Right lobe of liver (tissue), 6 donors: ENCODE measurements around the gene UNC13B. TPM values are rescaled to one million over a fixed set of nuclear protein-coding genes. Genes with fewer than 3 reads are reported as not detected.

Source experiments
- ATAC-seq, 4 donors: fragments of 200-7000 bp; cut with Tn5 transposase; one replicate each; pipeline ENCODE4 v1.9.1; 2020; ENCODE audit warnings: mild to moderate bottlenecking in 4 of 4, moderate library complexity in 4 of 4
- DNase-seq, 3 donors: peaks; one replicate each; pipeline ENCODE4 v3.0.0-alpha.2; 2020
- H3K27ac ChIP-seq, 3 donors: fragments of 200-600 bp; one replicate each; pipeline ENCODE4 v1.8.0; 2022
- H3K27me3 ChIP-seq, 2 donors: fragments of 200-600 bp; one replicate each; pipeline ENCODE4 v1.8.0; 2022
- H3K36me3 ChIP-seq, 4 donors: fragments of 200-600 bp; sonication (generic) in 1 of 4; one replicate each; pipeline versions ENCODE4 v1.5.1 to v1.8.0; 2017 to 2022; ENCODE audit warnings: control low read depth in 1 of 4
- H3K4me1 ChIP-seq, 4 donors: fragments of 200-600 bp; sonication (generic) in 1 of 4; one replicate each; pipeline versions ENCODE4 v1.5.1 to v1.8.0; 2017 to 2022; ENCODE audit warnings: control low read depth in 1 of 4
- H3K4me3 ChIP-seq, 3 donors: fragments of 200-600 bp; one replicate each; pipeline ENCODE4 v1.8.0; 2022
- H3K9me3 ChIP-seq, 4 donors: fragments of 200-600 bp; sonication (generic) in 1 of 4; one replicate each; pipeline versions ENCODE4 v1.5.1 to v1.8.0; 2017 to 2022; ENCODE audit warnings: control low read depth in 1 of 4
- CTCF ChIP-seq, 4 donors: fragments of 200-600 bp in 3 of 4; fragments of 450-650 bp in 1 of 4; IDR thresholded peaks; one replicate each; pipeline versions ENCODE4 v1.5.1 to v1.8.0; 2016 to 2022; ENCODE audit warnings: antibody characterized with exemption in 4 of 4, mild to moderate bottlenecking in 2 of 4
- POLR2A ChIP-seq: fragments of 450-650 bp; IDR thresholded peaks from one replicate; pipeline ENCODE4 v1.6.1; 2017; ENCODE audit warnings: antibody characterized with exemption, mild to moderate bottlenecking
- WGBS: methylation state at CpG from one replicate; pipeline ENCODE4 v1.1.6; 2018; ENCODE audit warnings: low coverage, low lambda C conversion rate; ENCODE audit not compliant: insufficient coverage; ENCODE audit errors: missing lambda C conversion rate; 5-methylcytosine and 5-hydroxymethylcytosine counted together
- intact Hi-C, 2 donors: fragments of 100-400 bp; cut with DNase I; formaldehyde crosslinking; loops; one replicate each; pipeline versions ENCODE4 v1.11.2 to v1.14.1; 2022
- total RNA-seq, 6 experiments: library from RNA; depleted of rRNA in 2 of 6; stranded (reverse); fragments of >200 nt in 2 of 6; fragmentation: NEBNext Ultra II Directional in 3 of 6; extraction: Animal tissue kit (Norgen Biotek cat#: 25700) in 3 of 6; gene quantifications; one replicate each; pipeline versions ENCODE4 v1.1.0 to v1.2.4, GENCODE V29; 2016 to 2023
- donor health status: DM: no; HTN: yes; CAD: no.
- donor health status: DM: no; HTN: no; CAD: no.
- donor health status: DM: no; HTN: no; CAD: no.
- donor health status: DM: no; HTN: yes; CAD: no.
- donor health status: DM: no; HTN: yes; CAD: no.

Gene UNC13B
- total RNA-seq, 6 experiments from 2014 or later, result 14.5 to 23.0 (median 20.7) TPM

GRCh38 chr9:35267710-35268109 lies 105.9 kb downstream of the UNC13B start:
- ATAC-seq (no peak), DNase-seq (no peak)
- Histone ChIP-seq H3K4me1 (no peaks in the 10 kb centered on the region), H3K27me3 (no peaks in the 10 kb centered on the region), H3K9me3 (no peaks in the 10 kb centered on the region), H3K27ac (no peak overlapping the region), H3K4me3 (no peak overlapping the region), H3K36me3 (no peaks in the 10 kb centered on the region)
- no peak for TF ChIP-seq CTCF (IDR thresholded peaks at IDR 0.05)
- TF ChIP-seq POLR2A, result no peak
- intact Hi-C loops, result loop anchor here in 1 of 2 donors (10.0 kb wide), 1 partner anchor 153 kb away; the partner anchor contains the start of gene ATOSB

- no peaks in the 10 kb centered on the region for H3K27me3 ChIP-seq
- no peaks in the 10 kb centered on the region for H3K9me3 ChIP-seq
- intact Hi-C loops, result loop anchor here in 1 of 2 donors (10.0 kb wide), 1 partner anchor 155 kb away; the partner anchor contains the start of gene ATOSB
- ATAC-seq (peak in 2 of 4 donors; percentile 43 to 79), DNase-seq (no peak)
- no peak overlapping the region for H3K4me3 ChIP-seq
- 70% methylated on average over 1 of the region's 1 CpG for WGBS
- H3K4me1 ChIP-seq, result no peaks in the 10 kb centered on the region
- no peak overlapping the region for H3K27ac ChIP-seq
- TF ChIP-seq POLR2A (no peak), CTCF (IDR thresholded peaks at IDR 0.05) (no peak)
- no peaks in the 10 kb centered on the region for H3K36me3 ChIP-seq
Measured at GRCh38 chr9:35269919-35270318, 108.1 kb downstream of the UNC13B start.

- ATAC-seq (no peak), DNase-seq (no peak)
- H3K27me3 ChIP-seq, result no peaks in the 10 kb centered on the region
- intact Hi-C loops, result no loop called here
- TF ChIP-seq POLR2A (no peak), CTCF (IDR thresholded peaks at IDR 0.05) (no peak)
- no peak overlapping the region for H3K4me3 ChIP-seq
- no peaks in the 10 kb centered on the region for H3K4me1 ChIP-seq
- H3K9me3 ChIP-seq, result no peaks in the 10 kb centered on the region
- 33% methylated on average over 2 of the region's 2 CpGs for WGBS
- H3K36me3 ChIP-seq, result no peaks in the 10 kb centered on the region
- H3K27ac ChIP-seq, result no peak overlapping the region
Measured at GRCh38 chr9:35271637-35272036, 109.8 kb downstream of the UNC13B start.

- intact Hi-C loops, result no loop called here
- Histone ChIP-seq H3K27ac (no peak overlapping the region), H3K36me3 (no peaks in the 10 kb centered on the region), H3K4me1 (no peaks in the 10 kb centered on the region), H3K4me3 (no peak overlapping the region), H3K27me3 (no peaks in the 10 kb centered on the region), H3K9me3 (no peaks in the 10 kb centered on the region)
- ATAC-seq (no peak), DNase-seq (no peak)
- no peak for TF ChIP-seq CTCF (IDR thresholded peaks at IDR 0.05)
- TF ChIP-seq POLR2A, result no peak
- 88% methylated on average over 2 of the region's 2 CpGs for WGBS
Measured at GRCh38 chr9:35272989-35273388, 111.2 kb downstream of the UNC13B start.

GRCh38 chr9:35273591-35273990 lies 111.8 kb downstream of the UNC13B start:
- DNase-seq (no peak), ATAC-seq (no peak)
- 72% methylated on average over 5 of the region's 5 CpGs for WGBS
- TF ChIP-seq CTCF (IDR thresholded peaks at IDR 0.05), result no peak
- no peak for TF ChIP-seq POLR2A
- H3K4me1 ChIP-seq, result no peaks in the 10 kb centered on the region
- no peaks in the 10 kb centered on the region for H3K27me3 ChIP-seq
- H3K9me3 ChIP-seq, result no peaks in the 10 kb centered on the region
- H3K27ac ChIP-seq, result no peak overlapping the region
- intact Hi-C loops, result no loop called here
- H3K4me3 ChIP-seq, result no peak overlapping the region
- no peaks in the 10 kb centered on the region for H3K36me3 ChIP-seq
